Adrenal gland (tissue), 12 donors: ENCODE data around the gene BCORL1. TPM values are rescaled to one million over a fixed set of nuclear protein-coding genes. Genes with fewer than 3 reads are reported as not detected.
A peak's percentile ranks its signal among the peaks of the same experiment; 100 is the strongest.

Experiments
- DNase-seq, 7 donors: peaks; one replicate each; pipeline ENCODE4 v3.0.0-alpha.2; 2019 to 2020
- H3K27ac ChIP-seq, 5 donors: fragments of 200-600 bp; sonication (generic) in 4 of 5; 1 replicate in 3 of 5; 2 replicates in 2 of 5; pipeline versions ENCODE4 v1.5.1 to v1.8.0; 2016 to 2020; ENCODE audit warnings: mild to moderate bottlenecking in 1 of 5
- H3K27me3 ChIP-seq: fragments of 200-600 bp; 2 replicates; pipeline ENCODE4 v1.8.0; 2021
- H3K36me3 ChIP-seq, 2 donors: fragments of 200-600 bp; replicated peaks in 1 of 2; 1 replicate in 1 of 2; 2 replicates in 1 of 2; pipeline versions ENCODE4 v1.5.1 to v1.8.0; 2018 to 2022
- H3K4me1 ChIP-seq, 2 donors: fragments of 200-600 bp; replicated peaks in 1 of 2; 1 replicate in 1 of 2; 2 replicates in 1 of 2; pipeline versions ENCODE4 v1.5.1 to v1.8.0; 2018 to 2021
- H3K4me3 ChIP-seq, 4 donors: fragments of 200-600 bp; sonication (generic) in 3 of 4; one replicate each; pipeline ENCODE4 v1.5.1; 2016 to 2018
- H3K9me3 ChIP-seq, 3 donors: fragments of 200-600 bp; sonication (generic) in 1 of 3; replicated peaks in 1 of 3; 1 replicate in 2 of 3; 2 replicates in 1 of 3; pipeline versions ENCODE4 v1.5.1 to v1.8.0; 2016 to 2021
- POLR2A ChIP-seq, 2 donors: fragments of 450-650 bp; IDR thresholded peaks; one replicate each; pipeline ENCODE4 v1.6.1; 2017; ENCODE audit warnings: antibody characterized with exemption in 2 of 2, mild to moderate bottlenecking in 2 of 2, moderate library complexity in 1 of 2
- WGBS, 4 donors: extraction: QIAGEN DNeasy Blood & Tissue Kit in 2 of 4; methylation state at CpG; one replicate each; pipeline versions ENCODE4 v1.1.5 to v1.1.7; 2013 to 2017; 5-methylcytosine and 5-hydroxymethylcytosine counted together
- intact Hi-C, 2 donors: fragments of 100-400 bp; cut with DNase I; formaldehyde crosslinking; loops; one replicate each; pipeline versions ENCODE4 v1.14.1 to v1.15.0; 2022 to 2023
- polyA plus RNA-seq, 3 donors: library from polyadenylated mRNA; stranded (reverse); fragments of 200-250 nt in 2 of 3; fragments of 350-450 nt in 1 of 3; fragmentation: Illumina TruSeq in 1 of 3; extraction: RNeasy Lipid Tissue Mini Kit (QIAGEN cat#74804) in 1 of 3; gene quantifications; one replicate each; pipeline ENCODE4 v1.2.3, GENCODE V29; 2013 to 2014
- total RNA-seq, 9 donors: library from RNA; depleted of rRNA in 4 of 9; stranded (reverse); fragments of >200 nt in 4 of 9; fragments of 120-200 nt in 1 of 9; fragmentation: NEBNext Ultra II Directional in 1 of 9; extraction: Animal tissue kit (Norgen Biotek cat#: 25700) in 1 of 9; gene quantifications; one replicate each; pipeline versions ENCODE4 v1.1.0 to v1.2.4, GENCODE V29; 2013 to 2023
- TF ChIP-seq, protein P1 (sequence below), 6 experiments: fragments of 450-650 bp in 4 of 6; fragments of 200-600 bp in 2 of 6; sonication (generic) in 1 of 6; IDR thresholded peaks; 1 replicate in 5 of 6; 2 replicates in 1 of 6; pipeline versions ENCODE4 v1.5.1 to v1.8.0; 2016 to 2021; ENCODE audit warnings: antibody characterized with exemption in 6 of 6, mild to moderate bottlenecking in 2 of 6, moderate library complexity in 1 of 6
- donor health status: healthy with polysubstance abuse.
- donor health status: Bipolar disorder and iron deficiency.
- donor health status: DM: yes; HTN: yes; CAD: no.
- donor health status: DM: no; HTN: no; CAD: no.
- donor health status: DM: no; HTN: no; CAD: no.
- donor health status: DM: yes; HTN: yes; CAD: no.

Gene BCORL1
- total and polyA plus RNA-seq, 12 donors, result 1.4 to 18.5 (median 7.0) TPM

DNA sequence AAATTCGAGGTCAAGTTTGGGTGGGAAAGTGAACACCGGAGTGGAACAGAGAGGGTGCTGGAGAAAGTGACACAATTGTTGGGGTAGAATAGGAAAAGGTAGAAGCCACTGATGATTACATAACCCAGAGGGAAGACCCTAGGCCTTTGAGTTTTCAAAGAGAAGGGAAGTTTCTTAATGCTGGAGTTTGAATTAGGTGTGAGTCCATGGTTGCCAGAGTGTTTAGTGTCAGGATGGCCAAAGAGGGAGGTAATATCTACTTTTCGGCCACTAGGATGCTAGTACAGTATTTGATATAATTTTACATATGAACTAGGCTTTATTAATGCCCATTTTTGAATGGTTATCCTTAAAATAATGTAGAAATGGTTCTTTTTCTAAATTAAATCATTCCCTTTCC, 5.4 kb downstream of the BCORL1 start:
- 36 to 53% (median 47%) methylated on average over 3 of the region's 3 CpGs for WGBS, 4 donors
- TF ChIP-seq, protein P1, sequence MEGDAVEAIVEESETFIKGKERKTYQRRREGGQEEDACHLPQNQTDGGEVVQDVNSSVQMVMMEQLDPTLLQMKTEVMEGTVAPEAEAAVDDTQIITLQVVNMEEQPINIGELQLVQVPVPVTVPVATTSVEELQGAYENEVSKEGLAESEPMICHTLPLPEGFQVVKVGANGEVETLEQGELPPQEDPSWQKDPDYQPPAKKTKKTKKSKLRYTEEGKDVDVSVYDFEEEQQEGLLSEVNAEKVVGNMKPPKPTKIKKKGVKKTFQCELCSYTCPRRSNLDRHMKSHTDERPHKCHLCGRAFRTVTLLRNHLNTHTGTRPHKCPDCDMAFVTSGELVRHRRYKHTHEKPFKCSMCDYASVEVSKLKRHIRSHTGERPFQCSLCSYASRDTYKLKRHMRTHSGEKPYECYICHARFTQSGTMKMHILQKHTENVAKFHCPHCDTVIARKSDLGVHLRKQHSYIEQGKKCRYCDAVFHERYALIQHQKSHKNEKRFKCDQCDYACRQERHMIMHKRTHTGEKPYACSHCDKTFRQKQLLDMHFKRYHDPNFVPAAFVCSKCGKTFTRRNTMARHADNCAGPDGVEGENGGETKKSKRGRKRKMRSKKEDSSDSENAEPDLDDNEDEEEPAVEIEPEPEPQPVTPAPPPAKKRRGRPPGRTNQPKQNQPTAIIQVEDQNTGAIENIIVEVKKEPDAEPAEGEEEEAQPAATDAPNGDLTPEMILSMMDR (IDR thresholded peaks at IDR 0.05), result no peak
- TF ChIP-seq POLR2A (IDR thresholded peaks at IDR 0.05), result no peak
- H3K27me3 ChIP-seq, result no peaks in the 10 kb centered on the region
- H3K4me3 ChIP-seq, result no peak overlapping the region
- no peaks in the 10 kb centered on the region for H3K36me3 ChIP-seq
- DNase-seq, result no peak
- H3K27ac ChIP-seq, result no peak overlapping the region
- H3K4me1 ChIP-seq, result peaks cover 0 to 7% of the 10 kb centered on the region in 2 donors
- intact Hi-C loops, result no loop called here
- no peaks in the 10 kb centered on the region for H3K9me3 ChIP-seq

DNA sequence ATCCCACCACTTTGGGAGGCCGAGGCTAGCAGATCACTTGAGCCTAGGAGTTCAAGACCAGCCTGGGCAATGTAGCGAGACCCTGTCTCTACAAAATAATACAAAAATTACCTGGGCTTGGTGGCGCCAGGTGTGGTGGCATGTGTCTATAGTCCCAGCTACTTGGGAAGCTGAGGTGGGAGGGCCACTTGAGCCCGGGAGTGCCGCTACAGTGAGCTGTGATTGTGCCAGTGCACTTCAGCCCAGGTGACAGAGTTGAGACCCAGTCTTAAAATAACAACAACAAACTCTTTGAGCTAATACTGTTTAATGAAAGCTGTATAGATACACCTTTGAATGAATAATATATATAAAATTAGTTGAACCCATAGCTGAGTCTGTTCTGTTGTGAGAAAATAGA, 9.7 kb downstream of the BCORL1 start:
- WGBS, 4 donors, result 79 to 98% (median 92%) methylated on average over 4 to 5 of the region's 5 CpGs
- no peaks in the 10 kb centered on the region for H3K27me3 ChIP-seq
- TF ChIP-seq, protein P1 (IDR thresholded peaks at IDR 0.05), result no peak
- no peak for TF ChIP-seq POLR2A (IDR thresholded peaks at IDR 0.05)
- H3K4me3 ChIP-seq, result no peak overlapping the region
- DNase-seq, result no peak
- no peaks in the 10 kb centered on the region for H3K36me3 ChIP-seq
- peaks cover 0 to 14% of the 10 kb centered on the region in 2 donors for H3K4me1 ChIP-seq
- no peaks in the 10 kb centered on the region for H3K9me3 ChIP-seq
- intact Hi-C loops, result no loop called here
- H3K27ac ChIP-seq, result no peak overlapping the region

DNA sequence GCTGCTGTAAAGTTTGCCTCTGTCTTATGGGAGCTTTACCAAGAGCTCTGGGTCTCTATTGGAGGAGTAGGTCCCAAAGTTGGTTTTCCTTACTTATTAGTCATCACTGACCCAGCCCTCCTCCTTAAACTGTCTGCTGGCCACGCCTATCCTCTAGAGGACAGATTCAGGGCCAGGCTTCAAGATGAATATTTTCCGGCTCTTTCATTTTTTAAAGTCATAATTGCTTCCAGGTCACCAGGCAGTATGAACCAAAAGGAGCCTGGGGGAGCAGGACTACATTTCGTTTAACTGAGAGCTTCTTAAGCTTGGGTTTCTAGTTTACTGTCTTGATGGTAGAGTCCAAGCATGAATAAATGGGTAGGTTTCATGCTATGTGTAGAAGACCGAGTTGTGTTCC, 13.7 kb downstream of the BCORL1 start:
- intact Hi-C loops, result no loop called here
- no peak for TF ChIP-seq POLR2A (IDR thresholded peaks at IDR 0.05)
- TF ChIP-seq, protein P1 (IDR thresholded peaks at IDR 0.05), result no peak
- DNase-seq, result peak in 5 of 7 donors; percentile 32 to 60 (median 45)

DNA sequence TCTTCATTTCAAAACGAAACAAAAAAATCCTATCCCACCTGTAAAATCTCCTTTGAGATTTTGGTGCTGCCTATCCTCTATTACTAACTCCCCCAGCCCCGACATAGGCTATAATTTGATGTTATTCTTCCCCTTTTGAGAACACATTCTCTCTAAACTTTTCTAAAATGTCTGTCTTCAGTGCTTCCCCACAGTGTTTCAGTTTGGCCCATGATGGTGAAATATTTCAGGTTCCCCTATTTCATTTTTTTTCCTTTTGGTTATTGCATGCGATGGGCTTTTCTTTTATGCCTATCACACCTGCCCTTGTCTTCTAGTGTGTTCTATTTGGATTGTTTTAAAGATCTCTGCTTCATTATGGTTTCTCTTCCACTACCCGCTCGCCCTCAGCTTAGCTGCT, 14.7 kb downstream of the BCORL1 start:
- no peak overlapping the region for H3K27ac ChIP-seq
- intact Hi-C loops, result no loop called here
- WGBS, 4 donors, result 70 to 84% (median 78%) methylated on average over 5 of the region's 5 CpGs
- H3K4me1 ChIP-seq, result peaks cover 0 to 7% of the 10 kb centered on the region in 2 donors
- no peaks in the 10 kb centered on the region for H3K36me3 ChIP-seq
- H3K4me3 ChIP-seq, result no peak overlapping the region
- no peaks in the 10 kb centered on the region for H3K9me3 ChIP-seq
- TF ChIP-seq POLR2A (IDR thresholded peaks at IDR 0.05), result no peak
- TF ChIP-seq, protein P1 (IDR thresholded peaks at IDR 0.05), result no peak
- no peak for DNase-seq
- no peaks in the 10 kb centered on the region for H3K27me3 ChIP-seq

More for the DNA sequence above, 13.7 kb downstream of the BCORL1 start:
- H3K9me3 ChIP-seq, result no peaks in the 10 kb centered on the region
- peaks cover 0 to 7% of the 10 kb centered on the region in 2 donors for H3K4me1 ChIP-seq
- H3K36me3 ChIP-seq, result no peaks in the 10 kb centered on the region
- H3K4me3 ChIP-seq, result no peak overlapping the region
- H3K27me3 ChIP-seq, result no peaks in the 10 kb centered on the region
- H3K27ac ChIP-seq, result no peak overlapping the region
- WGBS, 4 donors, result 39 to 65% (median 57%) methylated on average over 4 of the region's 4 CpGs
